Liver (tissue), 9 donors: Measurements from ENCODE around the gene ST8SIA5. TPM values are rescaled to one million over a fixed set of nuclear protein-coding genes. Genes with fewer than 3 reads are reported as not detected.

Experiments used
- DNase-seq: peaks from one replicate; pipeline ENCODE4 v3.0.0-alpha.2; 2017; ENCODE audit warnings: low spot score
- H3K27ac ChIP-seq, 2 donors: one replicate each; pipeline ENCODE4 v1.7.0; 2013; ENCODE audit warnings: inconsistent platforms in 2 of 2, low read length in 2 of 2, control low read depth in 1 of 2, low read depth in 1 of 2, mild to moderate bottlenecking in 1 of 2
- H3K27me3 ChIP-seq, 4 donors: one replicate each; pipeline versions ENCODE4 v1.6.1 to v1.7.0; 2013; ENCODE audit warnings: low read length in 3 of 4, inconsistent platforms in 1 of 4, mild to moderate bottlenecking in 1 of 4, moderate library complexity in 1 of 4; ENCODE audit not compliant: control insufficient read depth in 4 of 4, insufficient read depth in 4 of 4
- H3K36me3 ChIP-seq, 4 donors: one replicate each; pipeline versions ENCODE4 v1.6.1 to v1.7.0; 2013; ENCODE audit warnings: low read length in 3 of 4, mild to moderate bottlenecking in 3 of 4, low read depth in 1 of 4, moderate library complexity in 1 of 4; ENCODE audit not compliant: control insufficient read depth in 4 of 4, insufficient read depth in 3 of 4
- H3K4me1 ChIP-seq, 4 donors: one replicate each; pipeline versions ENCODE4 v1.6.1 to v1.7.0; 2013; ENCODE audit warnings: low read length in 3 of 4, mild to moderate bottlenecking in 3 of 4, moderate library complexity in 1 of 4; ENCODE audit not compliant: control insufficient read depth in 4 of 4, insufficient read depth in 4 of 4
- H3K4me3 ChIP-seq, 3 donors: one replicate each; pipeline versions ENCODE4 v1.6.1 to v1.7.0; 2013; ENCODE audit warnings: low read length in 3 of 3, control low read depth in 1 of 3, low read depth in 1 of 3, mild to moderate bottlenecking in 1 of 3
- H3K9ac ChIP-seq, 2 donors: one replicate each; pipeline ENCODE4 v1.7.0; 2013; ENCODE audit warnings: low read length in 2 of 2, mild to moderate bottlenecking in 2 of 2, moderate library complexity in 2 of 2, control low read depth in 1 of 2, low read depth in 1 of 2
- H3K9me3 ChIP-seq, 4 donors: one replicate each; pipeline versions ENCODE4 v1.6.1 to v1.7.0; 2013; ENCODE audit warnings: low read length in 3 of 4; ENCODE audit not compliant: control insufficient read depth in 4 of 4
- ATF3 ChIP-seq: IDR thresholded peaks from 2 replicates; pipeline ENCODE4 v1.6.1; 2016; ENCODE audit warnings: antibody characterized with exemption
- CTCF ChIP-seq: fragments of 150-350 bp; IDR thresholded peaks from 2 replicates; pipeline ENCODE4 v1.5.1; 2017; ENCODE audit warnings: improper control_type of control experiment, low read depth, low read length; ENCODE audit not compliant: missing input control
- EGR1 ChIP-seq, 2 donors: IDR thresholded peaks; 2 replicates each; pipeline ENCODE4 v1.6.1; 2016 to 2018; ENCODE audit warnings: antibody characterized with exemption in 2 of 2, low read depth in 2 of 2
- FOXA2 ChIP-seq: IDR thresholded peaks from 2 replicates; pipeline ENCODE4 v1.6.1; 2016; ENCODE audit warnings: antibody characterized with exemption
- HNF4A ChIP-seq, 2 donors: conservative IDR thresholded peaks; 2 replicates each; pipeline ENCODE4 v1.6.1; 2016; ENCODE audit warnings: antibody characterized with exemption in 2 of 2, mild to moderate bottlenecking in 2 of 2
- JUND ChIP-seq, 2 donors: IDR thresholded peaks; 2 replicates each; pipeline ENCODE4 v1.6.1; 2016; ENCODE audit warnings: antibody characterized with exemption in 2 of 2
- RAD21 ChIP-seq, 2 donors: IDR thresholded peaks; 2 replicates each; pipeline ENCODE4 v1.6.1; 2016; ENCODE audit warnings: antibody characterized with exemption in 2 of 2, mild to moderate bottlenecking in 2 of 2
- REST ChIP-seq: IDR thresholded peaks from 2 replicates; pipeline ENCODE4 v1.6.1; 2016; ENCODE audit warnings: antibody characterized with exemption, mild to moderate bottlenecking
- WGBS: extraction: QIAGEN DNeasy Blood & Tissue Kit; methylation state at CpG from one replicate; pipeline ENCODE4 v1.1.7; 2013; 5-methylcytosine and 5-hydroxymethylcytosine counted together
- polyA plus RNA-seq, 2 donors: library from polyadenylated mRNA; stranded (reverse) in 1 of 2; unstranded in 1 of 2; fragments of 200-250 nt in 1 of 2; fragments of >200 nt in 1 of 2; fragmentation: Nextera tagmentation in 1 of 2; extraction: Ambion mirVana in 1 of 2; gene quantifications; one replicate each; pipeline versions ENCODE4 v1.2.1 to v1.2.3, GENCODE V29; 2013 to 2015
- total RNA-seq, 2 donors: library from RNA; depleted of rRNA; stranded (reverse); fragments of >200 nt; gene quantifications; one replicate each; pipeline ENCODE4 v1.2.3, GENCODE V29; 2014
- donor health status: healthy.
- donor health status: healthy.
- donor health status: healthy.
- donor health status: healthy.
- donor health status: healthy.

ST8SIA5 gene
- total and polyA plus RNA-seq, 4 donors, result under 0.01 to 0.12 (median 0.05) TPM; not detected in 1

- H3K27me3 ChIP-seq, result peaks cover 0 to 2% (median 0%) of the 10 kb centered on the region in 4 donors
- H3K9ac ChIP-seq, result no peak overlapping the region
- no peak overlapping the region for H3K4me3 ChIP-seq
- H3K9me3 ChIP-seq, result no peaks in the 10 kb centered on the region
- no peaks in the 10 kb centered on the region for H3K36me3 ChIP-seq
- WGBS, result 68% methylated on average over 5 of the region's 5 CpGs
- H3K27ac ChIP-seq, result no peak overlapping the region
- TF ChIP-seq HNF4A (conservative IDR thresholded peaks at IDR 0.05), result no peak
- DNase-seq, result no peak
- H3K4me1 ChIP-seq, result no peaks in the 10 kb centered on the region
Measured at GRCh38 chr18:46719388-46719787, 37.5 kb downstream of the ST8SIA5 start.

GRCh38 chr18:46718501-46719341 lies 38.1 kb downstream of the ST8SIA5 start:
- Histone ChIP-seq H3K9ac (no peak overlapping the region), H3K4me1 (no peaks in the 10 kb centered on the region), H3K27ac (no peak overlapping the region), H3K4me3 (no peak overlapping the region), H3K36me3 (no peaks in the 10 kb centered on the region), H3K9me3 (no peaks in the 10 kb centered on the region), H3K27me3 (peaks cover 0 to 2% (median 0%) of the 10 kb centered on the region in 4 donors)
- WGBS, result 46% methylated on average over 10 of the region's 10 CpGs
- DNase-seq, result no peak
- TF ChIP-seq REST (no peak), RAD21 (IDR thresholded peaks at IDR 0.05) (no peak), HNF4A (conservative IDR thresholded peaks at IDR 0.05) (no peak)

- H3K4me3 ChIP-seq, result no peak overlapping the region
- H3K27me3 ChIP-seq, result peaks cover 0 to 2% (median 0%) of the 10 kb centered on the region in 4 donors
- no peak for DNase-seq
- no peaks in the 10 kb centered on the region for H3K36me3 ChIP-seq
- no peak overlapping the region for H3K9ac ChIP-seq
- WGBS, result 80% methylated on average over 2 of the region's 2 CpGs
- no peaks in the 10 kb centered on the region for H3K9me3 ChIP-seq
- no peaks in the 10 kb centered on the region for H3K4me1 ChIP-seq
- TF ChIP-seq CTCF (no peak), ATF3 (no peak), JUND (IDR thresholded peaks at IDR 0.05) (no peak), EGR1 (IDR thresholded peaks at IDR 0.05; ENCODE audit: low read depth in 2 of 2) (no peak), FOXA2 (no peak)
- H3K27ac ChIP-seq, result no peak overlapping the region
Measured at GRCh38 chr18:46716827-46717226, 40.0 kb downstream of the ST8SIA5 start.
